Right lobe of liver (tissue), 4 donors: ENCODE measurements around the gene KYAT1.

ENCODE experiments used
- CTCF ChIP-seq, 4 donors: fragments of 200-600 bp in 3 of 4; fragments of 450-650 bp in 1 of 4; IDR thresholded peaks; one replicate each; pipeline versions ENCODE4 v1.5.1 to v1.8.0; 2016 to 2022; ENCODE audit warnings: antibody characterized with exemption in 4 of 4, mild to moderate bottlenecking in 2 of 4
- POLR2A ChIP-seq: fragments of 450-650 bp; IDR thresholded peaks from one replicate; pipeline ENCODE4 v1.6.1; 2017; ENCODE audit warnings: antibody characterized with exemption, mild to moderate bottlenecking
- donor health status: DM: no; HTN: no; CAD: no.
- donor health status: DM: no; HTN: no; CAD: no.
- donor health status: DM: no; HTN: yes; CAD: no.

GRCh38 chr9:128800061-128800460, 81.7 kb downstream of the KYAT1 start:
- TF ChIP-seq POLR2A (no peak), CTCF (IDR thresholded peaks at IDR 0.05) (no peak)
